Small intestine (tissue), 7 donors: ENCODE results near the gene TRIO. TPM values are rescaled to one million over a fixed set of nuclear protein-coding genes. Genes with fewer than 3 reads are reported as not detected.

Experiments
- DNase-seq, 2 donors: peaks; one replicate each; pipeline versions ENCODE4 v3.0.0 to v3.0.0-alpha.2; 2013
- FAIRE-seq: peaks from 2 replicates; lab custom pipeline; 2012; peaks lifted over from hg19 to GRCh38; lab: Jason Lieb, UNC
- H3K27ac ChIP-seq, 3 donors: one replicate each; pipeline ENCODE4 v1.5.1; 2013; ENCODE audit warnings: low read length in 2 of 3, mild to moderate bottlenecking in 2 of 3, control low read depth in 1 of 3, inconsistent platforms in 1 of 3, low read depth in 1 of 3, moderate library complexity in 1 of 3
- H3K27me3 ChIP-seq, 3 donors: one replicate each; pipeline ENCODE4 v1.6.1; 2013; ENCODE audit warnings: low read length in 3 of 3, inconsistent platforms in 1 of 3; ENCODE audit not compliant: control insufficient read depth in 3 of 3, insufficient read depth in 3 of 3
- H3K36me3 ChIP-seq, 3 donors: one replicate each; pipeline ENCODE4 v1.6.1; 2013; ENCODE audit warnings: low read length in 3 of 3, inconsistent platforms in 1 of 3, low read depth in 1 of 3, mild to moderate bottlenecking in 1 of 3, moderate library complexity in 1 of 3; ENCODE audit not compliant: control insufficient read depth in 3 of 3, insufficient read depth in 2 of 3
- H3K4me1 ChIP-seq, 3 donors: one replicate each; pipeline ENCODE4 v1.6.1; 2013; ENCODE audit warnings: low read length in 2 of 3, inconsistent platforms in 1 of 3, low read depth in 1 of 3, mild to moderate bottlenecking in 1 of 3, moderate library complexity in 1 of 3; ENCODE audit not compliant: control insufficient read depth in 3 of 3, insufficient read depth in 2 of 3
- H3K4me3 ChIP-seq, 3 donors: one replicate each; pipeline ENCODE4 v1.5.1; 2013; ENCODE audit warnings: low read length in 3 of 3, control low read depth in 1 of 3, inconsistent platforms in 1 of 3, low read depth in 1 of 3, mild to moderate bottlenecking in 1 of 3, moderate library complexity in 1 of 3
- H3K9me3 ChIP-seq, 2 donors: one replicate each; pipeline ENCODE4 v1.6.1; 2013; ENCODE audit warnings: low read depth in 1 of 2, low read length in 1 of 2; ENCODE audit not compliant: control insufficient read depth in 2 of 2, insufficient read depth in 1 of 2
- WGBS, 3 donors: extraction: QIAGEN DNeasy Blood & Tissue Kit; methylation state at CpG; one replicate each; pipeline ENCODE4 v1.1.7; 2013; 5-methylcytosine and 5-hydroxymethylcytosine counted together
- polyA plus RNA-seq, 4 donors: library from polyadenylated mRNA; stranded (reverse) in 3 of 4; unstranded in 1 of 4; fragments of 200-250 nt in 3 of 4; fragments of 120-200 nt in 1 of 4; gene quantifications; one replicate each; pipeline versions ENCODE4 v1.2.1 to v1.2.3, GENCODE V29; 2013
- donor health status: healthy with polysubstance abuse.
- donor health status: control.
- donor health status: control.
- donor health status: Bipolar disorder and iron deficiency.
- donor health status: healthy.

The TRIO gene
- polyA plus RNA-seq, 4 donors, result 13.2 to 50.8 (median 23.3) TPM

- no peak for FAIRE-seq
- Histone ChIP-seq H3K36me3 (peaks cover 0 to 6% (median 0%) of the 10 kb centered on the region in 3 donors), H3K27me3 (no peaks in the 10 kb centered on the region), H3K4me1 (no peaks in the 10 kb centered on the region), H3K27ac (no peak overlapping the region), H3K9me3 (no peaks in the 10 kb centered on the region), H3K4me3 (no peak overlapping the region)
- no peak for DNase-seq
- WGBS, 3 donors, result 78 to 93% (median 83%) methylated on average over 9 of the region's 9 CpGs
These were observed 134.5 kb downstream of the TRIO start for GRCh38 chr5:14277385-14278320.

GRCh38 chr5:14280294-14280854 is 137.2 kb downstream of the TRIO start:
- FAIRE-seq (no peak), DNase-seq (no peak)
- Histone ChIP-seq H3K27ac (no peak overlapping the region), H3K9me3 (no peaks in the 10 kb centered on the region), H3K4me1 (no peaks in the 10 kb centered on the region), H3K4me3 (no peak overlapping the region), H3K36me3 (peaks cover 0 to 6% (median 0%) of the 10 kb centered on the region in 3 donors), H3K27me3 (no peaks in the 10 kb centered on the region)
- WGBS, 3 donors, result 83 to 89% (median 87%) methylated on average over 11 of the region's 11 CpGs

- peaks cover 0 to 10% (median 0%) of the 10 kb centered on the region in 3 donors for H3K36me3 ChIP-seq
- no peak for DNase-seq
- no peaks in the 10 kb centered on the region for H3K4me1 ChIP-seq
- no peak overlapping the region for H3K4me3 ChIP-seq
- H3K27ac ChIP-seq, result no peak overlapping the region
- H3K27me3 ChIP-seq, result no peaks in the 10 kb centered on the region
- no peak for FAIRE-seq
- no peaks in the 10 kb centered on the region for H3K9me3 ChIP-seq
- WGBS, 3 donors, result 79 to 81% (median 80%) methylated on average over 3 of the region's 3 CpGs
These were observed 138.6 kb downstream of the TRIO start for GRCh38 chr5:14281746-14282181.

GRCh38 chr5:14283139-14283538 is 140.0 kb downstream of the TRIO start:
- H3K4me3 ChIP-seq, result no peak overlapping the region
- no peaks in the 10 kb centered on the region for H3K4me1 ChIP-seq
- DNase-seq (no peak), FAIRE-seq (no peak)
- H3K27me3 ChIP-seq, result no peaks in the 10 kb centered on the region
- H3K27ac ChIP-seq, result no peak overlapping the region
- H3K36me3 ChIP-seq, result peaks cover 0 to 11% (median 0%) of the 10 kb centered on the region in 3 donors
- WGBS, 3 donors, result 87 to 90% (median 88%) methylated on average over 4 of the region's 4 CpGs
- H3K9me3 ChIP-seq, result no peaks in the 10 kb centered on the region

GRCh38 chr5:14284392-14285148 is 141.4 kb downstream of the TRIO start:
- H3K36me3 ChIP-seq, result peaks cover 0 to 21% (median 0%) of the 10 kb centered on the region in 3 donors
- no peaks in the 10 kb centered on the region for H3K9me3 ChIP-seq
- 78 to 85% (median 82%) methylated on average over 12 of the region's 12 CpGs for WGBS, 3 donors
- H3K27me3 ChIP-seq, result no peaks in the 10 kb centered on the region
- no peak for DNase-seq
- no peaks in the 10 kb centered on the region for H3K4me1 ChIP-seq
- H3K4me3 ChIP-seq, result no peak overlapping the region
- H3K27ac ChIP-seq, result no peak overlapping the region
- FAIRE-seq, result no peak

GRCh38 chr5:14286007-14286406 is 142.9 kb downstream of the TRIO start:
- Histone ChIP-seq H3K4me1 (no peaks in the 10 kb centered on the region), H3K9me3 (no peaks in the 10 kb centered on the region), H3K36me3 (peaks cover 3 to 25% (median 4%) of the 10 kb centered on the region in 3 donors), H3K27ac (no peak overlapping the region), H3K4me3 (no peak overlapping the region), H3K27me3 (no peaks in the 10 kb centered on the region)
- FAIRE-seq (no peak), DNase-seq (no peak)
- WGBS, 3 donors, result 62 to 75% (median 74%) methylated on average over 3 of the region's 3 CpGs

GRCh38 chr5:14286574-14287421 is 143.7 kb downstream of the TRIO start:
- no peak overlapping the region for H3K4me3 ChIP-seq
- FAIRE-seq (no peak), DNase-seq (no peak)
- peaks cover 4 to 28% (median 5%) of the 10 kb centered on the region in 3 donors for H3K36me3 ChIP-seq
- no peaks in the 10 kb centered on the region for H3K4me1 ChIP-seq
- H3K9me3 ChIP-seq, result no peaks in the 10 kb centered on the region
- H3K27me3 ChIP-seq, result no peaks in the 10 kb centered on the region
- WGBS, 3 donors, result 87 to 95% (median 91%) methylated on average over 17 of the region's 17 CpGs
- H3K27ac ChIP-seq, result no peak overlapping the region
